Trophoblast cell (in vitro differentiated cells and primary cell): ENCODE data around the gene SEMA4D.

Experiments used
- DNase-seq, 2 donors: peaks; one replicate each; pipeline ENCODE4 v3.0.0-alpha.2; 2016
- H2AFZ ChIP-seq: 2 replicates; pipeline ENCODE4 v1.6.1; 2013; ENCODE audit warnings: low read length, moderate library complexity, mild to moderate bottlenecking; ENCODE audit not compliant: insufficient read depth, poor library complexity
- H2AK5ac ChIP-seq: 2 replicates; pipeline ENCODE4 v1.6.1; 2013; ENCODE audit warnings: mild to moderate bottlenecking, low read length
- H2BK120ac ChIP-seq: 2 replicates; pipeline ENCODE4 v1.6.1; 2013; ENCODE audit warnings: low read length, mild to moderate bottlenecking, moderate library complexity; ENCODE audit not compliant: insufficient read depth, poor library complexity
- H2BK12ac ChIP-seq: 2 replicates; pipeline ENCODE4 v1.6.1; 2013; ENCODE audit warnings: mild to moderate bottlenecking, low read length, moderate library complexity
- H2BK5ac ChIP-seq: 2 replicates; pipeline ENCODE4 v1.6.1; 2013; ENCODE audit warnings: low read length, low read depth, moderate library complexity, mild to moderate bottlenecking; ENCODE audit not compliant: poor library complexity
- H3K14ac ChIP-seq: 2 replicates; pipeline ENCODE4 v1.6.1; 2013; ENCODE audit warnings: mild to moderate bottlenecking, low read length
- H3K18ac ChIP-seq: 2 replicates; pipeline ENCODE4 v1.6.1; 2013; ENCODE audit warnings: mild to moderate bottlenecking, low read length
- H3K23ac ChIP-seq: 2 replicates; pipeline ENCODE4 v1.6.1; 2013; ENCODE audit warnings: low read length
- H3K27ac ChIP-seq: 2 replicates; pipeline ENCODE4 v1.5.1; 2013; ENCODE audit warnings: low read depth, mild to moderate bottlenecking, inconsistent platforms, low read length, moderate library complexity
- H3K27me3 ChIP-seq: 2 replicates; pipeline ENCODE4 v1.6.1; 2013; ENCODE audit warnings: inconsistent platforms, mild to moderate bottlenecking, low read length, moderate library complexity; ENCODE audit not compliant: insufficient read depth
- H3K36me3 ChIP-seq, 2 experiments: 1 replicate in 1 of 2; 2 replicates in 1 of 2; pipeline ENCODE4 v1.6.1; 2013; ENCODE audit warnings: low read length in 2 of 2, mild to moderate bottlenecking in 2 of 2, moderate library complexity in 1 of 2; ENCODE audit not compliant: insufficient read depth in 2 of 2, control insufficient read depth in 1 of 2
- H3K4ac ChIP-seq: 2 replicates; pipeline ENCODE4 v1.6.1; 2013; ENCODE audit warnings: low read depth, mild to moderate bottlenecking, low read length, moderate library complexity
- H3K4me1 ChIP-seq, 2 experiments: 1 replicate in 1 of 2; 2 replicates in 1 of 2; pipeline ENCODE4 v1.6.1; 2013; ENCODE audit warnings: low read length in 2 of 2, mild to moderate bottlenecking in 2 of 2, moderate library complexity in 1 of 2; ENCODE audit not compliant: insufficient read depth in 2 of 2, control insufficient read depth in 1 of 2
- H3K4me2 ChIP-seq: 2 replicates; pipeline ENCODE4 v1.6.1; 2013; ENCODE audit warnings: inconsistent platforms, mild to moderate bottlenecking, low read length, moderate library complexity
- H3K4me3 ChIP-seq: 2 replicates; pipeline ENCODE4 v1.5.1; 2013; ENCODE audit warnings: mild to moderate bottlenecking, low read depth, low read length, inconsistent platforms
- H3K79me1 ChIP-seq: one replicate; pipeline ENCODE4 v1.6.1; 2013; ENCODE audit warnings: low read length
- H3K79me2 ChIP-seq: 2 replicates; pipeline ENCODE4 v1.6.1; 2013; ENCODE audit warnings: low read length, mild to moderate bottlenecking; ENCODE audit not compliant: control insufficient read depth, insufficient read depth, poor library complexity
- H3K9ac ChIP-seq: 2 replicates; pipeline ENCODE4 v1.6.1; 2013; ENCODE audit warnings: mild to moderate bottlenecking, low read length
- H3K9me3 ChIP-seq: 2 replicates; pipeline ENCODE4 v1.6.1; 2013; ENCODE audit warnings: low read depth, mild to moderate bottlenecking, control low read depth, inconsistent platforms, low read length; ENCODE audit not compliant: insufficient read depth
- H4K12ac ChIP-seq: 2 replicates; pipeline ENCODE4 v1.6.1; 2013; ENCODE audit warnings: low read depth, mild to moderate bottlenecking, low read length, moderate library complexity
- H4K8ac ChIP-seq: 2 replicates; pipeline ENCODE4 v1.6.1; 2013; ENCODE audit warnings: low read depth, mild to moderate bottlenecking, low read length, moderate library complexity
- H4K91ac ChIP-seq: one replicate; pipeline ENCODE4 v1.6.1; 2013; ENCODE audit warnings: low read depth, mild to moderate bottlenecking, low read length, moderate library complexity
- whole genome bisulfite sequencing: extraction: QIAGEN DNeasy Blood & Tissue Kit; methylation state at CpG from one replicate; pipeline ENCODE4 v1.1.7; 2013; ENCODE audit warnings: missing lambda C conversion rate; ENCODE audit not compliant: insufficient read length, insufficient coverage; ENCODE audit errors: extremely low coverage; 5-methylcytosine and 5-hydroxymethylcytosine counted together

SEMA4D gene

DNA sequence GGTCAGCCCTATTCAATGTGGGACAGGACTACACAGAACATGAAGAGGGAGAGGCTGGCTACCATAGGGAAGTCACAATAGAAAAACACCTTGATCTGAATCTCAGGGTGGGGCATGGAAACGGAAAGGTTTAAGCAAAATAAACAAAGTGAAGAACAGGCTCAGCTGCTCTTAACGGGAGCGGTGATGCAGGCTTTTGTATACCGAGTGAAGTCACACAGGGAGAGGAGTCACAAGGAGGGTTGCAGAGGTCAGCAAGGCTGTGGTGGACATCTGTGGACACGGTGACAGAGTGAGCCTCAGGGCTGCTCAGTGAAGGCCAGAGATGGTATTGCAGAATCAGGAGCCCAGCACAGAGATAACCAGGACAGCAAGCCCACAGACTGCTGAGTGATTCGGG, 30.6 kb upstream of the SEMA4D start:
- no peak overlapping the region for H2BK5ac ChIP-seq
- H3K23ac ChIP-seq: no peak overlapping the region
- H3K27me3 ChIP-seq: no peaks in the 10 kb centered on the region
- no peaks in the 10 kb centered on the region for H3K79me2 ChIP-seq
- no peak overlapping the region for H4K8ac ChIP-seq
- no peak overlapping the region for H4K91ac ChIP-seq
- H3K9me3 ChIP-seq: peaks cover 5% of the 10 kb centered on the region
- H3K9ac ChIP-seq: no peak overlapping the region
- no peaks in the 10 kb centered on the region for H3K36me3 ChIP-seq
- peaks cover 0 to 2% of the 10 kb centered on the region in 2 experiments for H3K4me1 ChIP-seq
- H2AK5ac ChIP-seq: no peak overlapping the region
- peak; percentile 66 to 89 for DNase-seq
- WGBS: no CpG with 5 or more reads among the region's 6 CpGs
- no peak overlapping the region for H3K14ac ChIP-seq
- no peak overlapping the region for H3K4me2 ChIP-seq
- H3K18ac ChIP-seq: no peak overlapping the region
- H3K4ac ChIP-seq: no peak overlapping the region
- no peak overlapping the region for H2BK120ac ChIP-seq
- H4K12ac ChIP-seq: no peak overlapping the region
- no peak overlapping the region for H3K27ac ChIP-seq
- H2BK12ac ChIP-seq: no peak overlapping the region
- no peak overlapping the region for H2AFZ ChIP-seq
- H3K79me1 ChIP-seq: no peaks in the 10 kb centered on the region
- no peak overlapping the region for H3K4me3 ChIP-seq

DNA sequence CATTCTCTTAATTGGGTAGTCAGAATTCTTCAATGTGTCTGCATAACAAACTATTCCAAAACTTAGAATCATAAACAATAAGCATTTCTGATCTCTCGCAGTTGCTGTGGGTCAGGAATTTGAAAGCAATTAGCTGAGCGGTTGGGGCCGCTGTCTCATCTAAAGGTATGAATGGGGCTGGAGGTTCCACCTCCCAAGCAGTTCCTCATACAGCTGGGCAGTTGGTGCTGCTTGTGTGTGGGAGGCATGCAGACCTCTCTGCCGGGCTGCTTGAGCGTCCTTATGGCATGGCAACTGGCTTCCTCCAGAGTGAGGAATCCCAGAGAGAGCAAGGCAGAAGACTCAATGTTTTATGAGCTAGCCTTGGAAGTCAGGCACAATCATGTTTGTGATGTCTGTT, 30.2 kb upstream of the SEMA4D start:
- Histone ChIP-seq H3K18ac (no peak overlapping the region), H2BK5ac (no peak overlapping the region)

DNA sequence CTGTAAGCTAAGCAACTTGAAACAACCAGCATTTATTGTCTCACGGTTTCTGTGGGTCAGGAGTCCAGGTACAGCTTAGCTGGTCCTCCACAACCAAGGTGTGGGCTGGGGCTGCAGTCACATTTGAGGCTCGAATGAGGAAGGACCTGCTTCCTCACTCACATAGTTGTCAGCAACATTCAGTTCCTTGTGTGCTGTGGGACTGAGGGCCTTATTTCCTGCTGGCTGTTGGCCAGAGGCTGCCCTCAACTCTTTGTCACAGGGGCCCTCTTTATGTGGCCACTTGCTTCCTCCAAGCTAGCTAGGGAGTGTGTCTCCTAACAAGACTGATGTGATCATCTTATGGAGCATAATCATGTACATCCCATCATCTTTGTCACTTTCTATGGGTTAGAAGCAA, 29.2 kb upstream of the SEMA4D start:
- peaks cover 0 to 2% of the 10 kb centered on the region in 2 experiments for H3K4me1 ChIP-seq
- H4K12ac ChIP-seq: no peak overlapping the region
- H3K18ac ChIP-seq: no peak overlapping the region
- H3K4me2 ChIP-seq: no peak overlapping the region
- H2BK12ac ChIP-seq: no peak overlapping the region
- H3K9me3 ChIP-seq: peaks cover 3% of the 10 kb centered on the region
- no peak overlapping the region for H2BK120ac ChIP-seq
- no peaks in the 10 kb centered on the region for H3K36me3 ChIP-seq
- H4K91ac ChIP-seq: no peak overlapping the region
- no peaks in the 10 kb centered on the region for H3K79me2 ChIP-seq
- no peak overlapping the region for H4K8ac ChIP-seq
- no peak overlapping the region for H3K4ac ChIP-seq
- no peak overlapping the region for H2BK5ac ChIP-seq
- no peak overlapping the region for H3K9ac ChIP-seq
- peak in 1 of 2 donors; percentile 23 for DNase-seq
- H3K27ac ChIP-seq: no peak overlapping the region
- no peak overlapping the region for H2AFZ ChIP-seq
- H3K4me3 ChIP-seq: no peak overlapping the region
- no peak overlapping the region for H3K14ac ChIP-seq
- no peak overlapping the region for H3K23ac ChIP-seq
- H2AK5ac ChIP-seq: no peak overlapping the region
- no peaks in the 10 kb centered on the region for H3K27me3 ChIP-seq
- no CpG with 5 or more reads among the region's 2 CpGs for WGBS
- no peaks in the 10 kb centered on the region for H3K79me1 ChIP-seq

More for the DNA sequence above, 30.2 kb upstream of the SEMA4D start:
- Histone ChIP-seq H3K9ac (no peak overlapping the region), H3K79me2 (no peaks in the 10 kb centered on the region), H3K23ac (no peak overlapping the region), H4K12ac (no peak overlapping the region), H3K9me3 (peaks cover 5% of the 10 kb centered on the region), H3K27me3 (no peaks in the 10 kb centered on the region), H3K4me2 (no peak overlapping the region), H3K4ac (no peak overlapping the region), H3K4me1 (peaks cover 0 to 2% of the 10 kb centered on the region in 2 experiments), H3K14ac (no peak overlapping the region), H4K91ac (no peak overlapping the region), H2BK12ac (no peak overlapping the region), H3K36me3 (no peaks in the 10 kb centered on the region), H3K27ac (no peak overlapping the region), H2BK120ac (no peak overlapping the region), H3K4me3 (no peak overlapping the region), H3K79me1 (no peaks in the 10 kb centered on the region), H4K8ac (no peak overlapping the region), H2AK5ac (no peak overlapping the region), H2AFZ (no peak overlapping the region)
- DNase-seq: peak; percentile 77 to 92
- no CpG with 5 or more reads among the region's 5 CpGs for WGBS

DNA sequence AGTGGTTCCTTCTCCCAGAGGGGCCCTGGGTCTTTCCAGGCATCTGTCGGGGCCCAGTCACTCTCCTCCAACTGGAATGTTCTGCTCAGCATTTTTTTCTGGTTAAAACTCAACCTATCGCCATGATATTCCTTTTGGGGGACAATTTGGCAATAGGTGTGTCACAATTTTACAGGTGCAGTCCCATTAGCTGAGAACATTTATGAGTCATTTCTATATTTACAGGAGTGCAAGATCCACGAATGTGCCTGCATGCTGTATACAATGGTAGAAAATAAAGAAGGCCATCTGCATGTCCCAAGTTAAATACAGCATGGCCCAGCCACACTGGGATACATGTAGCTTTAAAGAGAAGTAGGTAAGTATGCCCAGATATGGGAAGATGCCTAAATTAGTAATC, 28.8 kb upstream of the SEMA4D start:
- H3K4me2 ChIP-seq: no peak overlapping the region
- no peak overlapping the region for H2BK5ac ChIP-seq
- H3K4ac ChIP-seq: no peak overlapping the region
- H3K27ac ChIP-seq: no peak overlapping the region
- H3K9ac ChIP-seq: no peak overlapping the region
- no peak for DNase-seq
- no peaks in the 10 kb centered on the region for H3K79me2 ChIP-seq
- no peaks in the 10 kb centered on the region for H3K27me3 ChIP-seq
- H2AK5ac ChIP-seq: no peak overlapping the region
- H2BK120ac ChIP-seq: no peak overlapping the region
- no peak overlapping the region for H2AFZ ChIP-seq
- no peak overlapping the region for H3K14ac ChIP-seq
- H2BK12ac ChIP-seq: no peak overlapping the region
- H3K9me3 ChIP-seq: peaks cover under 1% of the 10 kb centered on the region
- WGBS: no CpG with 5 or more reads among the region's 3 CpGs
- H3K36me3 ChIP-seq: no peaks in the 10 kb centered on the region
- no peak overlapping the region for H3K18ac ChIP-seq
- no peak overlapping the region for H4K91ac ChIP-seq
- H3K4me1 ChIP-seq: peaks cover 0 to 2% of the 10 kb centered on the region in 2 experiments
- H3K79me1 ChIP-seq: no peaks in the 10 kb centered on the region
- H3K23ac ChIP-seq: no peak overlapping the region
- H4K8ac ChIP-seq: no peak overlapping the region
- no peak overlapping the region for H3K4me3 ChIP-seq
- H4K12ac ChIP-seq: no peak overlapping the region
